ENCODE measurements around the gene FANCB. TPM values are rescaled to one million over a fixed set of nuclear protein-coding genes. Genes with fewer than 3 reads are reported as not detected.

The FANCB gene
- total and polyA plus RNA-seq, 9 of the 15 experiments (the other 6 are each of a cell fraction or from before 2014, with no cell fraction given), result 6.5 to 21.3 (median 14.6) TPM

DNA sequence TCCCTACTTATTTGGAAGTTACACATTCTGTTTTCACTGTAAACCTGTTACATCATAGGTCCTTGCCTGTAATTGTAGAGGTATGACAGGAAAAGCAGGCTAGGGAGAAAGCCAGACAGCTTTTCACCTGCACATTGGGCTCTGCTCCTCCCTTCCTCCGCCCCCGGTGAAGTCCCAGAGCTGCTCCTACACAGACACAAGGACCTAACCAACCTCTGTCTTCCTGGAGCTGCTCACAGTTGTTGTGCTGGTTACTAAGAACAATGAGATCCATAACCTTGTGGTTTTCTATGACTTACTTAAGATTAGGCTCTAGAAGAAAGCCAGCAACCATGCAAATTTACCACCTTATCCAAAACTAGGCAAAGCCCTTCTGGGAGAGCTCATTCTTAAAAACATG lies 40.4 kb upstream of the FANCB start:
- ChIA-PET POLR2A (no interaction called here), CTCF (ENCODE audit: low intra/inter-chr PET ratio) (no interaction called here)
- Histone ChIP-seq H3K27me3 (ENCODE audit: control insufficient read depth in 2 of 2, insufficient read depth in 2 of 2, low read length in 2 of 2) (no peaks in the 10 kb centered on the region), H3K4me3 (no peak overlapping the region), H2AFZ (ENCODE audit: low read depth, low read length) (no peak overlapping the region), H3K79me2 (ENCODE audit: control insufficient read depth, insufficient read depth, low read length) (no peaks in the 10 kb centered on the region), H3K9me3 (replicated peaks; ENCODE audit: control insufficient read depth, insufficient read depth, low read depth, low read length) (no peaks in the 10 kb centered on the region), H4K20me1 (replicated peaks; ENCODE audit: control insufficient read depth, insufficient read depth, low read length) (no peaks in the 10 kb centered on the region), H3K9me1 (ENCODE audit: control insufficient read depth, insufficient read depth, low read length) (no peaks in the 10 kb centered on the region), H3K27ac (ENCODE audit: extremely low read depth, low read depth, low read length) (no peak overlapping the region), H3K36me3 (ENCODE audit: control insufficient read depth, insufficient read depth, low read length) (peaks cover 41% of the 10 kb centered on the region; the same call in 1 of the 3 replicates), H3K4me1 (replicated peaks in 1 of 2; ENCODE audit: control insufficient read depth in 2 of 2, insufficient read depth in 2 of 2, low read length in 2 of 2) (no peaks in the 10 kb centered on the region), H3K4me2 (ENCODE audit: insufficient read depth, low read length) (no peak overlapping the region), H3K9ac (ENCODE audit: insufficient read depth in 1 of 2, low read depth in 2 of 2, low read length in 2 of 2) (no peak overlapping the region)
- TF ChIP-seq SRF (CRISPR knock-in tag; IDR thresholded peaks at IDR 0.05) (no peak), ZNF398 (CRISPR knock-in tag; IDR thresholded peaks at IDR 0.05) (no peak), MLX (CRISPR knock-in tag; conservative IDR thresholded peaks at IDR 0.05) (no peak), HOXB6 (CRISPR knock-in tag; IDR thresholded peaks at IDR 0.05; ENCODE audit: borderline replicate concordance) (no peak), POLR3A (IDR thresholded peaks at IDR 0.05; ENCODE audit: borderline replicate concordance, extremely low read depth, insufficient read depth, insufficient read length) (no peak), SLC30A9 (CRISPR knock-in tag; IDR thresholded peaks at IDR 0.05) (no peak), MXI1 (IDR thresholded peaks at IDR 0.05; ENCODE audit: low read depth, low read length) (no peak), PPARD (CRISPR knock-in tag; IDR thresholded peaks at IDR 0.05) (no peak), GTF2E2 (tag; IDR thresholded peaks at IDR 0.05) (no peak), KLF16 (IDR thresholded peaks at IDR 0.05) (no peak), KDM5B (IDR thresholded peaks at IDR 0.05; ENCODE audit: insufficient replicate concordance, low read depth, low read length) (no peak), MIER1 (IDR thresholded peaks at IDR 0.05; ENCODE audit: low read depth) (no peak), FOSL1 (tag; conservative IDR thresholded peaks at IDR 0.05) (no peak), HMG20B (CRISPR knock-in tag; IDR thresholded peaks at IDR 0.05) (no peak), GATA2 (CRISPR knock-in tag; IDR thresholded peaks at IDR 0.05) (no peak)
- TF ChIP-seq, protein P1, sequence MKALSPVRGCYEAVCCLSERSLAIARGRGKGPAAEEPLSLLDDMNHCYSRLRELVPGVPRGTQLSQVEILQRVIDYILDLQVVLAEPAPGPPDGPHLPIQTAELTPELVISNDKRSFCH (CRISPR knock-in tag; IDR thresholded peaks at IDR 0.05), result no peak
- TF ChIP-seq, protein P1 (tag; IDR thresholded peaks at IDR 0.05), result no peak
- FAIRE-seq, result no peak
- DNase-seq (ENCODE audit: extremely low read depth in 1 of 4, low spot score in 3 of 4), result no peak
- in situ Hi-C loops (cut with MboI) (no loop called here), intact Hi-C loops (cut with micrococcal nuclease) (no loop called here)
- 92% methylated on average over 2 of the region's 2 CpGs for WGBS (ENCODE audit: insufficient coverage, low coverage, missing lambda C conversion rate)
- no TSS peak for BruUV-seq (replicated peaks)
- no peak for ATAC-seq

Data from K562 (cell line).